Esophagus (tissue), 2 donors: ENCODE results near the gene OVOL2. TPM values are rescaled to one million over a fixed set of nuclear protein-coding genes. Genes with fewer than 3 reads are reported as not detected.

Experiments
- H3K27ac ChIP-seq, 2 donors: one replicate each; pipeline ENCODE4 v1.5.1; 2013; ENCODE audit warnings: low read depth in 2 of 2, mild to moderate bottlenecking in 2 of 2, inconsistent platforms in 1 of 2, low read length in 1 of 2, moderate library complexity in 1 of 2
- H3K27me3 ChIP-seq, 2 donors: one replicate each; pipeline ENCODE4 v1.6.1; 2013; ENCODE audit warnings: low read length in 2 of 2, control low read depth in 1 of 2, mild to moderate bottlenecking in 1 of 2; ENCODE audit not compliant: insufficient read depth in 2 of 2, control insufficient read depth in 1 of 2
- H3K36me3 ChIP-seq, 2 donors: one replicate each; pipeline ENCODE4 v1.6.1; 2013; ENCODE audit warnings: low read length in 1 of 2; ENCODE audit not compliant: control insufficient read depth in 2 of 2, insufficient read depth in 2 of 2
- H3K4me1 ChIP-seq, 2 donors: one replicate each; pipeline ENCODE4 v1.6.1; 2013; ENCODE audit warnings: low read length in 1 of 2; ENCODE audit not compliant: control insufficient read depth in 2 of 2, insufficient read depth in 2 of 2
- H3K4me3 ChIP-seq, 2 donors: one replicate each; pipeline ENCODE4 v1.5.1; 2013; ENCODE audit warnings: low read length in 2 of 2, mild to moderate bottlenecking in 2 of 2, low read depth in 1 of 2, moderate library complexity in 1 of 2
- H3K9me3 ChIP-seq, 2 donors: one replicate each; pipeline ENCODE4 v1.6.1; 2013; ENCODE audit warnings: mild to moderate bottlenecking in 2 of 2, low read depth in 1 of 2, low read length in 1 of 2, moderate library complexity in 1 of 2; ENCODE audit not compliant: control insufficient read depth in 2 of 2, insufficient read depth in 1 of 2
- WGBS, 2 donors: extraction: QIAGEN DNeasy Blood & Tissue Kit; methylation state at CpG; one replicate each; pipeline ENCODE4 v1.1.7; 2013; 5-methylcytosine and 5-hydroxymethylcytosine counted together
- polyA plus RNA-seq, 2 donors: library from polyadenylated mRNA; stranded (reverse); fragments of 200-250 nt; gene quantifications; one replicate each; pipeline ENCODE4 v1.2.3, GENCODE V29; 2013
- donor health status: healthy with polysubstance abuse.
- donor health status: Bipolar disorder and iron deficiency.

OVOL2 gene
- polyA plus RNA-seq, 2 donors = 4.0 to 7.3 TPM

GRCh38 chr20:18024606-18025127, 33.0 kb downstream of the OVOL2 start:
- H3K27me3 ChIP-seq = no peaks in the 10 kb centered on the region
- H3K27ac ChIP-seq = no peak overlapping the region
- WGBS, 2 donors = 78 to 83% methylated on average over 15 of the region's 15 CpGs
- H3K4me1 ChIP-seq = no peaks in the 10 kb centered on the region
- peaks cover 3 to 4% of the 10 kb centered on the region in 2 donors for H3K9me3 ChIP-seq
- no peak overlapping the region for H3K4me3 ChIP-seq
- H3K36me3 ChIP-seq = peaks cover 0 to 34% of the 10 kb centered on the region in 2 donors

- H3K9me3 ChIP-seq = peaks cover 0 to 4% of the 10 kb centered on the region in 2 donors
- peaks cover 0 to 34% of the 10 kb centered on the region in 2 donors for H3K36me3 ChIP-seq
- no peaks in the 10 kb centered on the region for H3K4me1 ChIP-seq
- H3K4me3 ChIP-seq = no peak overlapping the region
- 92 to 93% methylated on average over 7 of the region's 7 CpGs for whole genome bisulfite sequencing, 2 donors
- H3K27ac ChIP-seq = no peak overlapping the region
- H3K27me3 ChIP-seq = no peaks in the 10 kb centered on the region
These were observed 36.8 kb downstream of the OVOL2 start for GRCh38 chr20:18020931-18021330.

- Histone ChIP-seq H3K27ac (no peak overlapping the region), H3K9me3 (peaks cover 0 to 4% of the 10 kb centered on the region in 2 donors), H3K27me3 (no peaks in the 10 kb centered on the region), H3K4me3 (no peak overlapping the region), H3K4me1 (no peaks in the 10 kb centered on the region), H3K36me3 (peaks cover 0 to 24% of the 10 kb centered on the region in 2 donors)
- 5 to 13% methylated on average over 1 of the region's 1 CpG for WGBS, 2 donors
These were observed 38.6 kb downstream of the OVOL2 start for GRCh38 chr20:18019068-18019467.

- 90 to 93% methylated on average over 10 of the region's 10 CpGs for WGBS, 2 donors
- Histone ChIP-seq H3K27ac (no peak overlapping the region), H3K4me3 (no peak overlapping the region), H3K9me3 (peaks cover 0 to 1% of the 10 kb centered on the region in 2 donors), H3K36me3 (peaks cover 0 to 22% of the 10 kb centered on the region in 2 donors), H3K4me1 (no peaks in the 10 kb centered on the region), H3K27me3 (no peaks in the 10 kb centered on the region)
These were observed 39.6 kb downstream of the OVOL2 start for GRCh38 chr20:18018100-18018499.

- 86 to 87% methylated on average over 3 of the region's 3 CpGs for WGBS, 2 donors
- H3K27ac ChIP-seq = no peak overlapping the region
- H3K27me3 ChIP-seq = no peaks in the 10 kb centered on the region
- H3K36me3 ChIP-seq = peaks cover 0 to 9% of the 10 kb centered on the region in 2 donors
- H3K4me1 ChIP-seq = no peaks in the 10 kb centered on the region
- H3K9me3 ChIP-seq = no peaks in the 10 kb centered on the region
- H3K4me3 ChIP-seq = no peak overlapping the region
These were observed 40.9 kb downstream of the OVOL2 start for GRCh38 chr20:18016772-18017171.

DNA sequence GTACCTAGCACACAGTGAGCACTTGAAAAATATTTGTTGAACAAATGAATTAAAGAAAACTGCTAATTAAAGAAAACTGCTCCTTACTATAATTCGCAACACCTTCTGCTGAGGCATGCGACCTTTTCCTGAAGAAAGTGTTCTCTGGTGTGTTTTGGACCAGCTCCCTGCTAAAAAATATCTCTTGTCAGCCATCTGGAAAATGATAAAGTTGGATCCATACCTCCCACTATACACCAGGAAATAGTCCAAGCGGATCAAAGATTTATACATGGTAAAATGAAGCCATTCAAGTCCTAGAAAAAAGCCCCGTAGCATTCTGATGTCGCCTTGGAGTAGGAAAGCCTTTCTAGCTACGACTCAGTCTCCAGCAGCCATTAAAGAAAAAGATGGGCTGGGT, 43.3 kb downstream of the OVOL2 start:
- Histone ChIP-seq H3K4me3 (no peak overlapping the region), H3K9me3 (no peaks in the 10 kb centered on the region), H3K4me1 (no peaks in the 10 kb centered on the region), H3K36me3 (no peaks in the 10 kb centered on the region), H3K27me3 (no peaks in the 10 kb centered on the region), H3K27ac (no peak overlapping the region)
- 87 to 94% methylated on average over 6 of the region's 6 CpGs for WGBS, 2 donors

DNA sequence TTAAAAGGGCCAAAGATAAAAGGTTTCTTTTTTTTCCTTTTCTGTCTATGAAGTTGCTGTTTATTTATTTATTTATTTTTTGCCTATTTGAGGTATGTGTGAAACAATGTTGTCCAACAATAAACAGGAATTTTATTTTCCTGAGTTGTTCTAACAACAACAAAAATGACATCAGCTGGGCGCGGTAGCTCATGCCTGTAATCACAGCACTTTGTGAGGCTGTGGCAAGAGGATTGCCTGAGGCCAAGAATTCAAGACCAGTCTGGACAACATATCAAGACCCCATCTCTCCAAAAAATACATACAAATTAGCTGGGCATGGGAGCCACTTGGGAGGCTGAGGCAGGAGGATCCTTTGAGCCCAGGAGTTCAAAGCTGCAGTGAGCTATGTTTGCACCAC, 44.8 kb downstream of the OVOL2 start:
- WGBS, 2 donors = 98 to 100% methylated on average over 2 of the region's 2 CpGs
- Histone ChIP-seq H3K27me3 (no peaks in the 10 kb centered on the region), H3K36me3 (no peaks in the 10 kb centered on the region), H3K4me1 (no peaks in the 10 kb centered on the region), H3K4me3 (no peak overlapping the region), H3K9me3 (no peaks in the 10 kb centered on the region), H3K27ac (no peak overlapping the region)

- Histone ChIP-seq H3K27me3 (no peaks in the 10 kb centered on the region), H3K4me3 (no peak overlapping the region), H3K27ac (no peak overlapping the region), H3K4me1 (peaks cover 0 to 5% of the 10 kb centered on the region in 2 donors), H3K36me3 (no peaks in the 10 kb centered on the region), H3K9me3 (no peaks in the 10 kb centered on the region)
- 91 to 93% methylated on average over 21 of the region's 21 CpGs for WGBS, 2 donors
These were observed 45.6 kb downstream of the OVOL2 start for GRCh38 chr20:18011951-18012645.

- Histone ChIP-seq H3K4me1 (peaks cover 0 to 5% of the 10 kb centered on the region in 2 donors), H3K27me3 (no peaks in the 10 kb centered on the region), H3K4me3 (no peak overlapping the region), H3K27ac (no peak overlapping the region), H3K36me3 (no peaks in the 10 kb centered on the region), H3K9me3 (no peaks in the 10 kb centered on the region)
- WGBS, 2 donors = 93 to 94% methylated on average over 14 of the region's 14 CpGs
These were observed 46.2 kb downstream of the OVOL2 start for GRCh38 chr20:18011482-18011881.

DNA sequence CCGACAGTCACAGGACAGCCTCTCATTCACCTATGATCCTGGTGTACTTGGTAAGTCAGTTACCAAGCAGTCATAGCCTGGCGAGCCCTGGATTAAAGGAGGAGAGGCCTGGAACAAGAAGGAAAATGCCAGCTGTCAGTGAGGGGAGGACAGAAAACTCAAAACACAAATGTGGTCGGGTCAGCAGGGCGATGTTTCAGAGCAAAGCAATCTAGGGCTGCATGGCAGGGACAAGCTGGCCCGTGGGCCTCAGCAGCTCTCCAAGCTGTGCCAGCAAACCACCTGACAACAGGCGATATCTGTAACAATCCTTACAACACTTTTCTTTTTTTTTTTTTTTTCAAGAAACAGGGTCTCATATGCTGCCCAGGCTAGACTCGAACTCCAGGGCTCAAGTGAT, 48.6 kb downstream of the OVOL2 start:
- no peaks in the 10 kb centered on the region for H3K36me3 ChIP-seq
- H3K4me3 ChIP-seq = no peak overlapping the region
- no peaks in the 10 kb centered on the region for H3K27me3 ChIP-seq
- 87 to 91% methylated on average over 7 of the region's 7 CpGs for WGBS, 2 donors
- H3K4me1 ChIP-seq = peaks cover 0 to 5% of the 10 kb centered on the region in 2 donors
- H3K9me3 ChIP-seq = no peaks in the 10 kb centered on the region
- H3K27ac ChIP-seq = no peak overlapping the region
